ENCODE data around the gene TMEM121.
A peak's percentile ranks its signal among the peaks of the same experiment; 100 is the strongest.

Gene TMEM121

GRCh38 chr14:105486974-105487448 lies 39.4 kb upstream of the TMEM121 start:
- peak in 1 of 3 donors; percentile 55 for DNase-seq (ENCODE audit: low read depth in 2 of 3, low spot score in 1 of 3)

GRCh38 chr14:105487449-105487985 lies 38.9 kb upstream of the TMEM121 start:
- DNase-seq (ENCODE audit: low read depth in 2 of 3, low spot score in 1 of 3): peak in 1 of 3 donors; percentile 46

- no peak for DNase-seq (ENCODE audit: low read depth in 2 of 3, low spot score in 1 of 3)
These were observed 38.2 kb upstream of the TMEM121 start for GRCh38 chr14:105487986-105488777.

DNA sequence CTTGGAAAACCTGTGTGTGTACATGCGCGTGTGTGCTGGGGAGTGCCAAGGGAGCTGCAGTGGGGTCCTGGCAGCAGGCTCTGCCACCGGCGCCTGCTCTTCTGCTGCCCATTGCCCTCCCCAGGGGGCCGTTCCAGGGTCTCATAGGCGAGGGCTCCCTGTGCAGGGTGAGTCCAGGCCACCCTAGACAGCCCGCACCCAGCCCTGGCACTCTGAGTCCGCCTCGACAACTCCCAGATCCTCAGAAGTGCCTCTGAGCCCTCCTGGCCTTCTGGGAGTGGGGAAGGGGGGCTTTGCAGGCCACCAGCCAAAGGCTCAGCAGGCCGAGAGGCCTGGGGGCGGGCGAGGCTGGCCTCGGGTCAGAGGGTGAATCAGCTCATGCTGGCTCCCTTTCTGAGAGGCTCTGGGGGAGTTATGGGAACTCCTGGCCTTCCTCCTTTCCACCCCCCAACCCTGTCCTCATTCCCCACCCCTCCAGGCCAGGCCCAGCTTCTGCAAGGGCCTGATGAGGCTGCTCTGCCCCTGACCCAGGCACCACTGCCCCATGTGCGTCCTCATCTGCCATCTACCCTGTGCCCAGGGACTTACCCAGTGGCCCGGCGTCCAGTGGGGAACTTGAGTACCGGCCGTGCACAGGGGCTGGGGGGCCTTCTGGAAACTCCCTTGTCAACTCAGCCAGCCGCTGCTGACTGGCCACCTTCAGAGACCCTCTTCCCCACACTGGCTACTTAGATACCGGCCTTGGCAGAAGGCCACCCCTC lies 37.4 kb upstream of the TMEM121 start:
- DNase-seq (ENCODE audit: low read depth in 2 of 3, low spot score in 1 of 3): no peak

- peak; percentile 78 to 84 (median 78) for DNase-seq (ENCODE audit: low read depth in 2 of 3, low spot score in 1 of 3)
These were observed 36.7 kb upstream of the TMEM121 start for GRCh38 chr14:105489542-105490266.

DNA sequence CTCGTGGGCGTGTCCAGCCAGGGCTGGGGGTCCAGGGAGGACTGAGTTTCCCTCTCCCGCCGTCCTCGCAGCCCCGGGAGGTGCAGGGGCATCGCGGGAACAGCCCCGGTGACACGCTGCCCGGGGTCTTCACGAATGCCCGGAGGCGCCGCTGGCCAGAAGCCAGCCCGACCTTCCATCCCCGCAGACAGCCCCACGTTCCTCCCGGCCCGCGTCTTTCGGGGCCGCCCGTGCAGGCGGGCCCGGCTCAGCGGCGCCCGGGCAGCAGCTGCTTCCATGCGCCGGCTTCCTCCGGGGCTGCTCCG lies 36.2 kb upstream of the TMEM121 start:
- DNase-seq (ENCODE audit: low read depth in 2 of 3, low spot score in 1 of 3): no peak

- DNase-seq (ENCODE audit: low read depth in 2 of 3, low spot score in 1 of 3): peak; percentile 97 to 99 (median 98)
These were observed 35.6 kb upstream of the TMEM121 start, which contains the start of gene TEDC1 for GRCh38 chr14:105490572-105491365. TSS of gene TEDC1 (plus strand) at chr14:105491246. CDS start at chr14:105491376, 130 bp downstream.

- peak; percentile 85 to 96 (median 94) for DNase-seq (ENCODE audit: low read depth in 2 of 3, low spot score in 1 of 3)
These were observed 34.9 kb upstream of the TMEM121 start for GRCh38 chr14:105491366-105491973.

DNA sequence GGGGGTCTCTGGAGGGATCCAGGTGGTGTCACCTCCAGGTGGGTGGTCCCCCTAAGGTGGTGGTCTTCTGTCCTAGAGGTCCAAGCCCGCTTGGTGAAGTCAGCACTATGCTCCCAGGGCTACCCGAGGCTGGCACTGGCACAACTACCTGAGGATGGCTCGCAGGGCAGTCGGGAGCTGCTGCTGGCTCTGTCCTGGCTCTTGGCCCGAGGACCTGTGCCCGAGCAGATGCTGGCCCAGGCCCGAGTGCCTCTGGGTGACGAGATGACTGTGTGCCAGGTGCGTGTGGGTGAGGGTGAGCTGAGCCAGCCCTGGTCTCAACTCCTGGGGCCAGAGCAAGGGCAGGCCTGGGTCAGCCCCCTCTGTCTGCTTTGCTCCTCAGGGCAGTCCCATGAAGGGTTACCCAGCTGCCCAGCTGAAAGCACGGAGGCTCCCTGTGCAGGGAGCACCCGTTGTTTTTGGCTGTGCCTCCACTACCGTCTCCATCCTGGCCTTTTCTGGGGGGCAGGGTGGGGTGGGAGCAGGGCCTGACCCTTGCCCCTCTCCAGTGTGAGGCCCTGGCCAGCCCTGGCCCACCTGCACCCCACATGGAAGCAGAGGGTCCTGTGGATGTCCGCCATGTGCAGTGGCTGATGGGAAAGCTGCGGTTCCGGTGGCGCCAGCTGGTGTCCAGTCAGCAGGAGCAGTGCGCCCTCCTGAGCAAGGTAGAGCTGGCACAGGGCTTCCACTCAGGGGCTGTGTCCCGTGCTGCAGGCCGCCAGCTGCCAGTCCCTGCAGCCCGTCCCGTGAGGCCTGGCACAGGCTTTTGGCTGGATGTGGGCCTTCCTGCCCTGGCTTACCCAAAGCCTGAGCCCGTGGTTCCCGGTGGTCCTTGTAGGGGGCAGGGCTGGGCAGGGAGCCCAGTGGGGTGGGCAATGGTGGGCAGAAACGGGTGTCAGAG lies 34.1 kb upstream of the TMEM121 start:
- no peak for DNase-seq (ENCODE audit: low read depth in 2 of 3, low spot score in 1 of 3)

GRCh38 chr14:105492971-105493871 lies 33.2 kb upstream of the TMEM121 start:
- DNase-seq (ENCODE audit: low read depth in 2 of 3, low spot score in 1 of 3): no peak

- no peak for DNase-seq (ENCODE audit: low read depth in 2 of 3, low spot score in 1 of 3)
These were observed 32.3 kb upstream of the TMEM121 start for GRCh38 chr14:105493921-105494605.

- DNase-seq (ENCODE audit: low read depth in 2 of 3, low spot score in 1 of 3): no peak
These were observed 31.8 kb upstream of the TMEM121 start for GRCh38 chr14:105494606-105494929.

DNA sequence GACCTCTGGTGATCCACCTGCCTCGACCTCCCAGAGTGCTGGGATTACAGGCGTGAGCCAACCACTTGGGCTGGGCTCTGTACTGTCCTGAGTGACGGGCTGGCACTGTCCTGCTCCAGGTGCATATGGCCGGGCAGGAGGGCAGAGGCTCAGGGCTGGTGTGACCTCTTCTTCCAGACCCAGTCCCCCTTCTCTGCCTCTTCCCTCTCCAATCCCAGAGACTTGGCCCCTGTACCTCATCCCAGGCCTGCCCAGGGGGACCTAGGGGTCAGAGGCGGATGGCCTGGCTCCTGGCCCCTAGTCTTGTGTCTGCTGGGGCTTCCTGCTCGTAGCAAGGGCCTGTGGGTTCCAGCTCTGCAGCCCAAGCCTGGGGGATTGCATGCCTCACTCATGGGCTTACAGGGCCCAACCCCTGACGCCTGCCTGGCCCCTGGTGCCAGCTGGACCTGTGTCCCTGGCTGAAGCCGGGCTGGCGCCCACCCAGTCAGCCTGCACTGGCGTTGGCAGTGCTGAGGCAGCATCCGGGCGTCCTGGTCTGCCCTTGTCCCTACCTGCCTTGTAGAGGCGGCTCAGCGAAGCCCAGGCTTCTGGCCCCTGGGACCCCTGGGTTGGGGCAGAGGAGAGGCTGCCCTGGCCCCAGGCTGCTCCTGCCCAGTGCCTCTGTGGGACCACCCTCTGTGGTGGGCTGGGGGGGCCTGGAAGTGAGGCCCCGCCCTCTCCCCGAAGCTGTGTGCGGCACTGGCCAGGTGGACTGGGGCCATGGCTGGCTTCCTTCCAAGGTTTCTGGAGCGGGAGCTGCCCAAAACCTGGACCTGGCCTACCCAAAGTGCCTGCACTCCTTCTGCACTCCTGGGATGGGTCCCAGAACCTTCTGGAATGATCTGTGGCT lies 31.0 kb upstream of the TMEM121 start:
- no peak for DNase-seq (ENCODE audit: low read depth in 2 of 3, low spot score in 1 of 3)

DNA sequence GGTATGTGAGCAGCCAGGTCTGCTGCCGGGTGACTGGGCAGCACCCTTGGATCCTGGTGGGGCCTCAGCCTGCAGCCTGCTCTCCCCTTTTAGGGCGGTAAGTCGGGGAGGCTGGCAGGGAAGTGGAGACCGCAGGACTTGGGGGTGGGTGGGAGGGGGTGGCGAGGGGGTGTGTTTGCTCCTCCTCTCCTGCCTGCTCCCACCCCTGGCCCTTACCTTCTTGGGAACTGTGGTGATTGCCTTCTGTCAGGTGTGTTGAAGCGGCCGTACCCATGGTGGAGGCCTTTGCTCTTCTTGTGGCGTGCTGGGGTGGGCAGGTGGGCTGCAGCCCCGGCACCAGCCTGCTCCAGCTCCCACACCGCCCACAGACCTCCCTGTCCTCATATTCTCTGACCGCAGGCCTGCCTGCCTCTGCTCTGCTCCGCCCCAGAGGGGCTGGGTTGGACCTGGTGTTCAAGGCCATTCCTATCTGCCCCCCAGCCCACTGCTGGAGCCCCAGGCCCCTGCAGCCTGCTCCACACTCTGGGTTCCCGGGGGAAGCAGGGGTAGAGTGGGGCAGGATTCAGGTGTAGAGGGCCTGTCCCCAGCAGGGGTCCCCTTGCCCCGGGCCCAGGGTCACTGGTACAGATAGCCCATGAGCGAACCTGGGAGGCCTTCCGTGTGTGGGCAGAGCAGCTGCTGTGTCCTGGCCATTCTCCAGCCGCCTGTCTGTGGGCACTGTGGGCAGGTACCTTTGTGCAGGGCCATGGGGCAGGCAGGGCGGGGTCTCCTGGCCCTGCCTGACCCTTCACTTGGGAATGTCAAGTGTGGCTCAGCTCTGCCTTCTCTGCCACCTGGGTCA lies 30.2 kb upstream of the TMEM121 start:
- no peak for DNase-seq (ENCODE audit: low read depth in 2 of 3, low spot score in 1 of 3)

- no peak for DNase-seq (ENCODE audit: low read depth in 2 of 3, low spot score in 1 of 3)
These were observed 29.4 kb upstream of the TMEM121 start for GRCh38 chr14:105496831-105497591.
